HG03571 (cell line): Measurements from ENCODE around the gene CLRN2.
"Not testable (repeated sequence)": the region's sequence is repeated elsewhere in the genome, so short reads cannot be mapped to it uniquely, and the experiment has no call there.

ENCODE experiments used
- ATAC-seq: cut with Tn5 transposase; IDR thresholded peaks from one replicate; pipeline ENCODE4 v1.9.1; 2021; ENCODE audit not compliant: unreplicated experiment

Gene CLRN2

GRCh38 chr4:17502756-17503155, 12.2 kb upstream of the CLRN2 start:
- ATAC-seq = no peak

GRCh38 chr4:17504081-17504480, 10.9 kb upstream of the CLRN2 start:
- ATAC-seq = no peak

DNA sequence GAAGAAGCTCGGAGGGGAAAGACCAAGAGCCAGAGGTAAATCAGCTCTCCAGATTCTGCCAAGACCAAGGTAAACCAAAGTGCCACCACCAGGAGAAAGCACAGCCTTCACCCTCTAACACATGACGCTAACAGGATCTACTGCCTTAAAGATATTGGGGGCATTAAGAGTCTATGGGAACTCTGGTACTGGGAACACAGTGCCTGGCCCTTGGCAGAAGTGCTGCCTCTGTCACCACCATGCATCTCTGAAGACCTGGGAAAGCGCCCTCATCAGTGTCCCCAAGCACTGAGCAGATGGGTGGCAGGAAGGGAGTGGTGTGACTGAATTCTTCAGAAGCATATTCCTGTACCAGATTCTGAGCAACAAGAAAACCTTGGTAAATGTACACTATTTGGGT, 4.4 kb upstream of the CLRN2 start:
- no peak for ATAC-seq

DNA sequence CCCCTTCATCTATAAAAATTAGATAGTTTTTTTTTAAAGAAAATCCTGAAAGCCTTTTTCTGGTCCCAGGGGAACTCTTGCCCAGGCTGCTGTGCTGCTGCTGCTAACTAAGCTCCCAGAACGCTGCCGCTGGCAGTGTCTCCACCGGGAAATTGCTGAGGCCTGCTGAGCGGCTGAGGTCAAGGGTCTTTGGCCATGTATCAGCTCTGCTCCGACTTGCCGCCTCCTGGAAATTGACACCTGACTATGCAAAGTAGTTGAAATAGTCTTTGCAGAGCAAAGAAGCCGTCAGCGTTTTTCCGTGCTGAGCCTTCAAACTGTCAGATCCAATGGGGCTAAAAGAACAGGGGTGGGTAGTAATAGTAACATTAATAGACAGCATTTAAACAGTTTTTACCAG, 3.9 kb upstream of the CLRN2 start:
- no peak for ATAC-seq

DNA sequence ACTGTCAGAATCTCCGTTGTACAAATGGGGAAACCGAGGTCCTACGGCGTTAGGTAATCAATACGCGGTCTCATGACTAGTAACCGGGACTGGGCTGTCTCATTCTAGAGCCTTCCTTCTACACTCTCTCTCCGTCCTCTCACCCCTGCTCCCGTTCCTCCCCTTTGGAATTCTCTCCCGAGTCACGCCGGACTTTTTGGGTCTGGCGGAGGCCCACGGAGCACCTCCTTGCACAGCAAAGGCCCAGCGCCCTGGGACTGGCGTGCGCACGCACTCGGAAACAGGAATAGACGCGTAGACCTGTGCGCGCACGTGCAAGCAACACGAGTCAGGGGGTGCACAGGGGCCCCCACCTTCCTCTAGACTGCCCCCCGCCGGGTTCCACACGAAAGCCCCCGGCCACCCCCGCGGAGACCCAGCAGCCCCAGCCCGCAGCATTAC, 3.4 kb upstream of the CLRN2 start:
- ATAC-seq = peak; percentile 52

- peak; percentile 95 for ATAC-seq
Measured at GRCh38 chr4:17511950-17512795, 2.8 kb upstream of the CLRN2 start, which contains the start of gene QDPR. Gene QDPR, minus strand, starts transcription at chr4:17512090. Its CDS starts 36 bp downstream, at chr4:17512054.

- ATAC-seq = no peak
Measured at GRCh38 chr4:17512973-17513665, 1.8 kb upstream of the CLRN2 start.

DNA sequence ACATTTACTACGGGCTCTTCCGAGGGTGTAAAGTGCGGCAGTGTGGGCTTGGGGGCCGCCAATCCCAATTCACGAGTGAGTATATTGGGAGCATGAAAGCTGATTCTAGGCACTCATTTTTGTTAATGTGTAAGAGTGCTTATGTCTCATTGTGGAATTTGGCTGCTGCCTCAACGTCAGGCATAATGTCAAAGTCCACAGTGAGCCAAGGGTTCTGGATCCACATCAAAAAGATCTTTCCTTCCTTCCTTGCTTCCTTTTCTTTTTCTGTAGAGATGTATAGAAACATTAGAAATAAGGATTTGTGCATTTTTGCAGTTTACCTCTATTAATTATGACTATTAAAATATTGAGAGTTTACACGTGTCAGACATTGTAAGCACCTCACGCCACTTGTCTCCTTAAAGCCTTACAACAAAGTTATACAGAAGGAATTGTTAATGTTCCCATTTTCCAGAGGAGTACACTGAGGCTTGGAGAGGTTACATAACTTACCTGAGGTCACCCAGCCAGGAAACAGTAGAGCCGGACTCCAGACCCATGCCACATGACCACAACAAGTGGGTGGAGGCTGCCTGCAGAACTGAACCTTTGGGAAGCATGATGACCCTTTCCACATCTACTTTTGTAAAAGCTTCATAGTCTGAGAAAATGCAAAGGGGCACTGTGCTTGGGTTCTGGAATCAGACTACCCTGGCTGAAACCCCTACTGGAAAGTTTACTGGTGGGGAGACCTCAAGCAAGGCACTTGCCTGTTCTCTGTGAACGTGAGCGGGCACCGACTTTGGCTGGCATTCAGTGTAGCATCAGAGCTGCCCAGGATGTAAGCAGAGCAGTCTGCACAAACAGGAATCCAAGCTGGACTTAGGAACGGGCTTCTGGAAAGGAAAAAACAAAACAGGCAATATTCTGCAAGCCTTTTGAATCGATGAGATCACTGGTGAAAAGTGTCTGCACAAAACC, 761 bp downstream of the CLRN2 start:
- no peak for ATAC-seq

DNA sequence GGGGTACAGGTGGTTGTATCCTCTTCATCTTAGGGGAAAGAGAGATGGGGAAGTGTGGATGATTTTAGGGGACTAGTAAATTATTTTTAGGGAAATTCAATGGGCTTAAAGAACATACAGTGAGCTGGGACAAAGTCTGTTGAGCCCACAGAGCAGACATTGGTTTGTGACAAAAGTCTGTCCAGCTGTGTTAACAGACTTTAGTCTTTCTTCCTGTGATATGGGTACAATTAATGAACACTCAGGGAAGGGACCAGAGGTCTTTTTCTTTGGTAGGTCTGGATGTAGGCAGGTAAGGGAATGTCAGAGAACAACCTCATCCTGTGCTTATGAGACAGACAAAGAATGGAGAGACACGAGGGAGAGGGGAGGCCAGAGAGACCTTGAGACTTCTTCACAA, 2.0 kb downstream of the CLRN2 start:
- no peak for ATAC-seq

DNA sequence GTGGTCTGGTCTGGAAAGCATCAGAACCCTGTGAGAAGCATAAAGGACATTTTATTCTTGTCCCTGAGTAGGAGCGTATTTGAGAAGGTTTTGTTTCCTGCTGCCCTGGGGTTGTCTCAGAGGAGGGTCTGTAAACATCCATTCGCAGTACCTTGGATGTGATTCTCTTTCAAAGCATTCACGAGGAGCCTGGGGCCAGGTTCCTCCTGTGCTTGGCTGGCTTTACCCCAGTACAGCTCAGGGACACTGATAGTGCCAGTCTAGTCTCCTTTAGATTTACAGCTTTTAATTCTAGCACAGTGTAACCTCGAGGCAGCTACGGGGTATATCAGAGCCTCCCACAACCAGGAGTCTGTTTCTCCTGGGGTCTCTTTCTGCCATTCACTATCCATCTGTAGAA, 2.7 kb downstream of the CLRN2 start:
- ATAC-seq = no peak

DNA sequence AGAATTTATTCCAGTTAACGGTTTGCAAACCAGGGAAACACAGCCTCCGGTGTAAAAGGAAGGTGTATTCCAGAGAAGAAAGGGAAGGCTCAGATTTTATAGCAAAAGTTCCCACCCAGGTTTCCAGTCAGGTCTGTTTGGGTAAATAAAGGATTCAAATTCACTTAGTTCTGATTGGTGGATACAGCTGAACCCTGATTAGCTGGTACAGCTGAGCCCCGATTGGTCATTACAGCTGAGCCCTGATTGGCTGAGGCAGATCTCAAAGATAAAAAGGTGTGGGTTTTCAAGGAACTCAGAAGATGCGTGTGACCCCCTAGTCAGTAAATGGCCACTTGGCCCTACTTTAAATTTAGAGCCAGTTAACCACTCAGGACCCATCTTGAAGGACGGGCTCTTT, 6.6 kb downstream of the CLRN2 start:
- ATAC-seq = no peak

- no peak for ATAC-seq
Measured at GRCh38 chr4:17523662-17524061, 8.7 kb downstream of the CLRN2 start.

- no peak for ATAC-seq
Measured at GRCh38 chr4:17526695-17527477, 11.9 kb downstream of the CLRN2 start.

DNA sequence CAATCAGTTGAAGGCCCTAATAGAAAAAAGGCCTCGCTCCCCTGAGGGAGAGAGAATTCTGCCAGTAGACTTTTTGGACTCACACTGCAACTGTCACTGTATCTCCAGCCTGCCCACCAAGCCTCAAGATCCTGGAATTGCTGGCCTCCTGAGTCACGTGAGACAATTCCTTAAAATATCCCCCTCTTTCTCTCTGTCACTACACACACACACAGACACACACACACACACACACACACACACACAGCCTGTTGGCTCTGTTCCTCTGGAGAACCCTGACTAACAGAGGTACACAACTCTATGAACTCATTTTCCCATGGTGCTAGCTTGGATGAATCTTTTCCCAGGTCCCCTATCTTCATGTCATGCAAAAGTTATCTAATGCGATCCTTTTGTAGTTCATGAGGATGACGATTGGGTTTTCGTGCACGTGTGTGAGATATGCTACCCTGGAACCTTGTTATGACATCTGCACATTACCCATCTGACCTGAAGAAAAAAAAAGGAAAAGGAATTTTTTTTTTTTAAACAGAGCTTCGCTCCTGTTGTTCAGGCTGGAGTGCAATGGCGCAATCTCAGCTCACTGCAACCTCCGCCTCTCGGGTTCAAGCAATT, 13.7 kb downstream of the CLRN2 start:
- no peak for ATAC-seq

DNA sequence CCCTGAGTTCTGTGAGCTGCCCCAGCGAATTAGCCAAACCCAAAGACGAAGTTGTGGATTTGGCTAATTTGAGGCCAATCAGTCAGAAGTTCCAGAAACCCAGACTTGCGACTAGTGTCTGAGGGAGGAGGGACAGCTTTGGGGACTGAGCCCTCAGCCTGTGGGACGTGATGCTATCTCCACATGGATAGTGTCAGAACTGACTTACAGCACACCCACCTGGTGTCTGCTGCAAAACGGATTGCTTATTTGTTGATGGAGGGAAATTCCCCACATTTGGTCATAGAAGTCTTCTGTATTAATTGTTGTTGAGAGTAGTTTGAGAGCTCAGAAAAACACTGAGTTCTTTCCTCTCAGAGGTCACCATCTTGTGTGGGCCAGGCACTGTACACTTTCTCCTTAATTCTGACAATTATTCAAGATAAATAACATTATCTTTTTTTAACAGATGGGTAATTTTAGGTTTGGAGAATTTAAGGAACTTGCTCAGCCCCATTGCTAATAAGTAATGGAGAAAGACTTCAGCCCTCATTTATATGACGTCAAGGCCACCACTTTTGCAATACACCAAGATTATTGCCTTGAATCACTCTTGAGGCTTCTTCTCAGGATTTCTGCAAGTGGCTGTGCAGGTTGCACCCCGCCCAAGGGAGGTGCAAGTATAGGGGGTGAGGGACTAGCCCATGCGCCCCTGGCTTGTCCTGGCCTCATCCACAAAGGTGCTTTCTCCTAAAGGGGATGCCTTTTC, 16.7 kb downstream of the CLRN2 start:
- no peak for ATAC-seq

GRCh38 chr4:17534705-17535104, 19.7 kb downstream of the CLRN2 start:
- ATAC-seq = no peak

GRCh38 chr4:17535242-17535641, 20.3 kb downstream of the CLRN2 start:
- no peak for ATAC-seq

- ATAC-seq = no peak
Measured at GRCh38 chr4:17535906-17536305, 20.9 kb downstream of the CLRN2 start.

GRCh38 chr4:17537060-17537459, 22.1 kb downstream of the CLRN2 start:
- ATAC-seq = not testable (repeated sequence)
